Urothelium cell line (cell line): Measurements from ENCODE around the gene TRMT1.
"Not testable (repeated sequence)": the region's sequence is repeated elsewhere in the genome, so short reads cannot be mapped to it uniquely, and the experiment has no call there.

Experiments
- DNase-seq: peaks from one replicate; pipeline ENCODE4 v3.0.0; 2011; ENCODE audit warnings: low spot score, mixed read lengths
- FAIRE-seq: peaks from 2 replicates; lab custom pipeline; 2011; peaks lifted over from hg19 to GRCh38; lab: Jason Lieb, UNC

Gene TRMT1

GRCh38 chr19:13150931-13151604 is 34.5 kb upstream of the TRMT1 start:
- FAIRE-seq (no peak), DNase-seq (no peak)

GRCh38 chr19:13150187-13150930 is 33.8 kb upstream of the TRMT1 start, which contains the start of the genes IER2 and STX10:
Gene IER2 (plus strand): TSS chr19:13150411. CDS start chr19:13153187, 2,776 bp downstream.
Gene STX10 (minus strand): TSS chr19:13150375. CDS start chr19:13150173, 202 bp downstream.
- FAIRE-seq (no peak), DNase-seq (peak; percentile 82)

- DNase-seq (peak; percentile 13), FAIRE-seq (no peak)
These were observed 33.2 kb upstream of the TRMT1 start for GRCh38 chr19:13149628-13150186.

DNA sequence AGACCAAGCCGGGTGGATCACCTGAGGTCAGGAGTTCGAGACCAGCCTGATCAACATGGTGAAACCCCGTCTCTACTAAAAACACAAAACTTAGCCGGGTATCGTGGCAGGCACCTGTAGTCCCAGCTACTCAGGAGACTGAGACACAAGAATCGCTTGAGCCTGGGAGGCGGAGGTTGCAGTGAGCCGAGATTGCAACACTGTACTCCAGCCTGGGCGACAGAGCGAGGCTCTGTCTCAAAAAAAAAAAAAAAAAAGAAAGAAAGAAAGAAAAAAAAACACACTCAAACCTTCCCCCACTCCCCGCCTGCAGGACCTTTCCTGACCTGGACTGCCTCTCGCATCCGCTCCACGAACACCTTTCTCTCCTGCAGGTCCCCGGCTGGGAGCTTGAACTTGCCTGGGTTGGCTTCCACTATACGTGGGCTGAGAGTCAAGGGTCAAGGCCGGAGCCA is 32.7 kb upstream of the TRMT1 start:
- FAIRE-seq, DNase-seq: not testable (repeated sequence)

GRCh38 chr19:13146763-13147563 is 30.4 kb upstream of the TRMT1 start:
- FAIRE-seq, result no peak

DNA sequence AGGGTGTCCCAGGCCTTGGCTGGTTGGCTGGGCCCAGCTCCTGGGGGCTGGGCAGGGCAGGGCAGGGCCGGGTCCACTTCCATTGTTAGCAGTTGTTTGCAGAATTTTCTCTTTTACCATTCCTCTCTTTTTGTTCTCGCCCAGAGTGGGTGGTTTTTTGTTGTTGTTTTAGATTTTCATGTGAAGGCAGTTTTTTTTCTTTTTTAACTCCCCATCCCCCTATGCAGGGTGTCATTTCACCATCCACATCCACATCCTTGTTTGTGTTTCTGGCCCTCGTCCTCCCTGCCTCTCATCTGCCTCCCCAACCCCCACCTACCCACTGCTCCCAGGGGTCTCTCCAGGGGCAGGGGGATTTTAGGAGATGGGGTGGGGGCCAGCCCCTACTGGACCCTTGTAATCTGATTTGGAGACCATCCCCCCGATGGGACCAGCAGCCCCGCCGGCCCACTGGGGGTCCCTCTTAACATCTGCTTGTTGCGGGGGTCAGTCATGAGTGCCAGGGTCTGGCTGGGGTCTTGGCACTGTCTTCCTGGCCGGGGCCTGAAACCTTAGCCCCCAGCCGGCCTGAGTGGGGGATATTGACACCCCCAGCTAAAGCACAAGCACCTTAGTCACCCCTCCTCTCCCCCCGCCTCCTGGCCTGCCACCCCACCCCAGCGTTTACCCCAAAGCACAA is 23.2 kb upstream of the TRMT1 start:
- FAIRE-seq (no peak), DNase-seq (no peak)

More at GRCh38 chr19:13146763-13147563, 30.4 kb upstream of the TRMT1 start:
- no peak for DNase-seq

- FAIRE-seq, result no peak
These were observed 22.3 kb upstream of the TRMT1 start for GRCh38 chr19:13138916-13139198.

GRCh38 chr19:13138171-13138915 is 21.8 kb upstream of the TRMT1 start:
- DNase-seq (no peak), FAIRE-seq (no peak)

More at GRCh38 chr19:13138916-13139198, 22.3 kb upstream of the TRMT1 start:
- DNase-seq, result no peak

DNA sequence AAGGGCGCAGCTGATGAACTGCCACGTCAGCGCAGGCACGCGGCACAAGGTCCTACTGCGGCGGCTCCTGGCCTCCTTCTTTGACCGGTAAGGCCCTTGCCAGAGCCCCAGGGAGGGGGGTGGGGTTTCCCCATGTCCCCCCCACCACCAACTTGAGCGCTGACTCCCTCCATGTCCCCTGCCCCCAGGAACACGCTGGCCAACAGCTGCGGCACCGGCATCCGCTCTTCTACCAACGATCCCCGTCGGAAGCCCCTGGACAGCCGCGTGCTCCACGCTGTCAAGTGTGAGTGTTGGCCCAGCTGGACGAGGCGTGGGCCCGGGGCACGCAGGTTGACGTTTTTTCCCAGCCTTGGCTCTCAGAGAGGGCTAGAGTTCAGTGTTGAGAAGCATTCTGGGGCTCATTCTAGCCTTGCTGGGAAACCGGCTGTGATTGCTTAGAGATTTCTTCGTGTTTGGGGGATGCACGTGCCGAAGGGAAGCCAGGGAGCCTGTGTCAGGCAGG is 20.8 kb upstream of the TRMT1 start:
- DNase-seq (no peak), FAIRE-seq (no peak)

GRCh38 chr19:13135068-13136062 is 18.8 kb upstream of the TRMT1 start:
- no peak for DNase-seq
- no peak for FAIRE-seq

GRCh38 chr19:13134626-13135025 is 18.1 kb upstream of the TRMT1 start:
- no peak for FAIRE-seq

GRCh38 chr19:13133241-13133870 is 16.8 kb upstream of the TRMT1 start:
- DNase-seq (no peak), FAIRE-seq (no peak)

More at GRCh38 chr19:13134626-13135025, 18.1 kb upstream of the TRMT1 start:
- no peak for DNase-seq

- FAIRE-seq, result no peak
- no peak for DNase-seq
These were observed 16.1 kb upstream of the TRMT1 start for GRCh38 chr19:13132471-13133180.

DNA sequence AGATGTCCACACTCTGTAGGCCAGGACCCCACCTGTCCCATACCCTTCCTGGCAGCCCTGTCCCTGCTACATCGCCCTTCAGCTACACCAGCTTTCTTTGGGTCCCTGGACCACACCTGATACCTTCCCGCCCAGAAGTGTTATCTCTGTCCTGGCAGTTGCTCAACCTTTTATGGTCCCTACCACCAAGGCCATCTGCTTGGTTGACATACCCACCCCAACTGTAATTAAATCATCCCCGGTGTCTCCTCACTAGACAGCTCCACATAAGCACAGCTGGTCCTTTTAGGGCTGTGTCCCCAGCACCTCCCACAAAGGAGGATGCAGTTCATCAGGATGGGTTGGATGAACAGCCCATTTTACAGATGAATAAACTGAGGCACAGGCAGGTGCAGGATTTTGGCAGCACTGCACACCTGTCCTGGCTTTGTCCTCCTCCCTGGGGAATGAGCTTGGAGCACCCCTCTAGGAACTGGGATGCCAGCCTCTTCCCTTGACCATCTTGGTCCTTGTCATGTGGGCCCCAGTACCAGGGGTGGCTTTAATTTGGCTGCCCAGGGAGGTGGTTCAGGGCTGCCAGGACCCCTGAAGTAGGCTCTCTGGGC is 14.4 kb upstream of the TRMT1 start:
- DNase-seq, result no peak
- FAIRE-seq, result no peak

GRCh38 chr19:13129384-13129783 is 12.8 kb upstream of the TRMT1 start:
- FAIRE-seq, result no peak

GRCh38 chr19:13128583-13128982 is 12.0 kb upstream of the TRMT1 start:
- no peak for DNase-seq
- no peak for FAIRE-seq

More at GRCh38 chr19:13129384-13129783, 12.8 kb upstream of the TRMT1 start:
- no peak for DNase-seq
